HG02571 (cell line): ENCODE results near the gene WFDC1.

ENCODE experiments used
- ATAC-seq: cut with Tn5 transposase; IDR thresholded peaks from one replicate; pipeline ENCODE4 v1.9.1; 2021; ENCODE audit warnings: mild to moderate bottlenecking, moderate library complexity; ENCODE audit not compliant: unreplicated experiment

WFDC1 gene

DNA sequence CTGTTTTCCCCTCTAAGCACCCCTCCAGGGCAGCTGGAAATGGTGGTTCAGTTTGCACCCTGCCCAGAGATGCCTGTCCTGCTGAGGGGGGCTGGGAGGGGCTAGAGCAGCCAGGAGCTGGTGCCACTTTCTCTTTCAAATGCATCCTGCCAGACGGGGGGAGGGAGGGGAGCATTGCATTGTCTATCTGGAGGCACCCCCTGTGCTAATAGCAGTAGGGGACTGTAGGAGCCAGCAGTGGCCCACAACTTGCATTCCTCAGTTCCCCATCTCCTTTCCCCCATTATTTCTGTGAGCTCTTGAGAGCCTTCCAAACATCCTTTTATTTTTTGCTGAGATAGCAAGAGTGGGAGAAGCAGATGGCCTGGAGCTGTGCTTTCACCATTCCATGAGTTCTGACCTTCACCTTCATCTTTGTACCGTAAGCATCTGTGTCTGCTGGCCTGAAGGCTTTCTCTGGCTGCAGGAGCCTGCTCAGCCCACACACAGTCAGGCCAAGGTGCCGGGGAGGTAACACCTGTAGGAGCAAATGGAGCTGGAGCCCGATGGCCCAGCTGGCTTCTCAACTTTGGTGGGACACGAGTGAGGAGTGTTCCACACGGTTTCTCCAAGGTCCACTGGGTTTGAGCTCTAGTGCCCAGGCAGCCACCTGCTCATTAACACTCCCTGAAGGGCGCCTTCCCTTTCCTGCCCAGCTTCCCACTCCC, 5.2 kb downstream of the WFDC1 start:
- no peak for ATAC-seq

DNA sequence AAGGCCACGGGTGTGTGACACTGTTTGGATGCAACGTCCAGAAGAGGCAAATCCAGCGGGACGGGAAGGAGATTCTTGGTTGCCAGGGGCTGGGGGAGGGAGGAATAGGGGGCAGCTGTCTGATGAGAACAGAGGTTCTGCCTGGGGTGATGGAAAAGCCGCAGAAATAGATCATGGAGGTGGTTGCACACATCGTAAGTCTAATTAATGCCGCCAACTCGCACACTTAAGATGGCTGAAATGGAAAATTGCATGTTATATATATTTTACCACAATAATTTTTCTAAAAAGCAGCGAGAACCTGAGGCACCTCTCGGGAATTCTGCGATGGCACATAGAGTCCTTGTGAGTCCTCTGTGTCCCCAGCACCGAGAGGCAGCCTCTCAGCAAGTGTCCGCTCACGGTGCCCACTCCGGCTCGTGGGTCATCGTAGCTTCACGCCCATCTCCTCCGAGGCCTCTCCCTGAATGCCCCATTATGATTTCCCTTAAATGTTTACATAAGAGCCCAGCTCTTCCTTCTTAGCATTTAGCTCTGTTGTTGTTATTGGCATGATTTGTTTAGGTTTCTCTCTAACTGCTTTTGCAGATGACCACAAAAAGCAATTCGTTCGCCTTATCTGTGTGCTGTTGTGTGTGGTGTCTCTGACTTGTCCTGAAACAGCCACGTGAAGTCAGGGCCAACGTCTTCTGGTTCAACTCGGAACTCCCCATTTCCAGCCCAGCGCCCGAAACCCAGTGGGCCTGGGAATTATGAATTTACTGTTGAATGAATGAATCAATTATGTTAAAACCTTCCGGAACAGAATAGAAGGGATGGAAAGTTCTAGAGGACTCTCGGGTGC, 7.7 kb downstream of the WFDC1 start:
- ATAC-seq = no peak

GRCh38 chr16:84303023-84303422, 8.3 kb downstream of the WFDC1 start:
- ATAC-seq = no peak

GRCh38 chr16:84303516-84303915, 8.8 kb downstream of the WFDC1 start:
- ATAC-seq = no peak

DNA sequence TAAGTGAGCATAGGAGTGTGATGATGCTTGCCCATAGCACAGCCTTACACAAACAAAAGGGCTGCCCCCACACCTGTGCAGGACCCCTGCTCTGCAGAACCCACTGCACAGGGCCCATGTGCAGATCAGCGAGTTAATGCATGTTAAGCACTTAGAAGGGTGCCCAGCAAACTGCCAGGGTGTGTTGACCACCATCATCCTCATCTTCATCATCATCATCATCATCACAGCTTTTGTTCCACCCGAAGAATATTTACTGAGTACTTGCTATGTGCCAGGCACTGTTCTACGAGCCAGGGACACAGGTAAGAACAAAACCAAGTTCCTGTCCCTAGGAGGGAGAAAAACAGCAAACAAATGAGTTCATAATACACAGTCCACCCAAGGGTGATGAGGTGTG, 11.9 kb downstream of the WFDC1 start:
- ATAC-seq = no peak

DNA sequence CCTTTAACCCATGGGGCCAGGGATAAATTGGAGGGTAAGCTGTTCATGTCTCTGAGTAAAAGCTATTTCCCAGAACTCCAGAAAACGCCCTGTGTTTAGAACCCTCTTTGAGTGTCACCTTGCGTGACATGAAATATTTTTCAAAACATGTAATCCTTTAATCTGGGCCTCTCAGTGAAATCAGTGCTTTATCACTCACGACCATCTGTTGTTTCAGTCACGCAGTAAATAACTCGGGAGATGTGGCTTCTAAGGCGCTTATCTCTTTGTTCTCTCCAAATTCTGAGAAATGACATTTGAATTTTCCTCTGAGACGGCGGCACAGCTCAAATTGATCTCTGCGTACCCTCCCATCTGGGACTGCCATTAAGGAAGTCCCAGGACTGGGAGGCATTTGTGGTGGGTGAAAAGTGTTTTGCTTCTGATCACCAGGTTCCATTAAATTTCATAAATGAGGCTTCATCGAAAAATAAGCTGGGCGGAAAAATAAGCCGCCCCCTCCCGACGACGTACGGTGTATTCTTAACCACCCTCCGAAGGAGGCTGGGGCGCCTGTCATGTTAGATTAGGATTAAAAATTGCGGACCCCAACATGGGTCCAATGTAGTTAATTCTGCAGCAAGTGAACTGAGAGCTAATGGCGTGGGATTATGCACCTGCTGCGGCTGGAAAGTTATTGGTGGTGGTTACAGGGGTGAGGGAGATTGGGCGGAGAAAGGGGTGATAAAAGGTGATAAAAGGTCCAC, 12.7 kb downstream of the WFDC1 start:
- no peak for ATAC-seq

DNA sequence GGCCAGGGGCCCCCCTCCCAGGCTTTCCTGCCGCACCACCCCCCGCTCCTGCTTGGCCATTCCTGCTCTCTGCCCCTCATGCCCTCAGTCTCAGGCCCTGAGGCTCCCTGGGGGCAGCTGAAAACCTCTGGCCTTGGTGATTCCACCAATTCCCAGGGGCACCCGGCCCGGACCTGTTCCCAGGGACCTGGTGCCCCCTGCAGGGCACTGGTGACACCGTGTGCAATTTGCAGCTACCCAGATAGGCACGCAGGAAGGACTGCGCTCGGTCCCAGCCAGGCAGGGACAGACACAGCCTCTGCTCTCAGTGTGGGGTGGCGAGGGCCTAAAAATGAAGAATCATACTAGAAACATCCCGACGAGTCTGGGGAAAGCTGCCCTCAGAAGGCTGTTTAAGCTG, 13.4 kb downstream of the WFDC1 start:
- ATAC-seq = no peak

DNA sequence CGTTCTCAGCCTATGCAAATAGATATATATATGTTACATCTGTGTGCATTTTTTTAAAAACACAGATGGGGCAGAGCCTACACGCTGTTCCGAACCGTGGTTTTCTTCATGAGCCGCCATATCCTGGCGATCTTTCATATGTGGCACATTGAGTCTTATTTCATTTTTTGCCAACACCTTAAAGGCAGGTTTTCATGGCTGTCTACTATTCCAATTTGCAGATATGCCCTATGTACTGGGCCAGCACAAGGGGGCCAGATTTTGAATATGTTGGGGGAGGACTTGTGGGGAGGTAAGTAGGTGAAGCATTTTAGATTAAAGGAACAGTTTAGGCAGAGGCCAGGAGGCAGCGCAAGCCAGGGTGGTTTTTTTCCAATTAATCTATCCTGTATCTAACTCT, 16.0 kb downstream of the WFDC1 start:
- ATAC-seq = no peak

DNA sequence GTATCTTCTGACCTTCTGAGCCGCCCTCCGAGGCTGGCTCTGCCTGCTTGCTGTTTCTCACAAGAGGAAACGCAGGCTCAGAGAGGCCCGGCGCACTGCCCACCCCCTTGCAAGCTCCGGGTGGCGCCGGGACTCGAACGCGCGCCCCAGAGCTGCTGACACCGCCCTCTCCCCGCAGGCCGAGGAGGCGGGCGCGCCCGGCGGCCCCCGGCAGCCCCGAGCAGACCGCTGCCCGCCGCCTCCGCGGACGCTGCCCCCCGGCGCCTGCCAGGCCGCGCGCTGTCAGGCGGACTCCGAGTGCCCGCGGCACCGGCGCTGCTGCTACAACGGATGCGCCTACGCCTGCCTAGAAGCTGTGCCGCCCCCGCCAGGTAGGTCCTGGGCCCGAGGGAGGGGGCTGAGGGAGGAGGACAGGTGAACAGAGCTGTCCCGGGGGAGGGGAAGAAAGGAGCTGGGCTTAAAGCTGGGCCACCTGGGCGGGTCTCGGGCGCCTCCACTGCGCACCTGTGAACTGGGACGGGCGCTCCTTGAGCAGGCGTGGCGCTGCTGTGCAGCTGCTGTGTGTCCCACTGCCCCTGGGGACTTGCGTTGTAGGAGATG, 18.2 kb downstream of the WFDC1 start:
- no peak for ATAC-seq

GRCh38 chr16:84313921-84314320, 19.2 kb downstream of the WFDC1 start:
- ATAC-seq = no peak

- ATAC-seq = no peak
These were observed 19.7 kb downstream of the WFDC1 start for GRCh38 chr16:84314373-84314772.

- no peak for ATAC-seq
These were observed 20.1 kb downstream of the WFDC1 start for GRCh38 chr16:84314814-84315213.

- no peak for ATAC-seq
These were observed 20.7 kb downstream of the WFDC1 start for GRCh38 chr16:84315422-84315821.

DNA sequence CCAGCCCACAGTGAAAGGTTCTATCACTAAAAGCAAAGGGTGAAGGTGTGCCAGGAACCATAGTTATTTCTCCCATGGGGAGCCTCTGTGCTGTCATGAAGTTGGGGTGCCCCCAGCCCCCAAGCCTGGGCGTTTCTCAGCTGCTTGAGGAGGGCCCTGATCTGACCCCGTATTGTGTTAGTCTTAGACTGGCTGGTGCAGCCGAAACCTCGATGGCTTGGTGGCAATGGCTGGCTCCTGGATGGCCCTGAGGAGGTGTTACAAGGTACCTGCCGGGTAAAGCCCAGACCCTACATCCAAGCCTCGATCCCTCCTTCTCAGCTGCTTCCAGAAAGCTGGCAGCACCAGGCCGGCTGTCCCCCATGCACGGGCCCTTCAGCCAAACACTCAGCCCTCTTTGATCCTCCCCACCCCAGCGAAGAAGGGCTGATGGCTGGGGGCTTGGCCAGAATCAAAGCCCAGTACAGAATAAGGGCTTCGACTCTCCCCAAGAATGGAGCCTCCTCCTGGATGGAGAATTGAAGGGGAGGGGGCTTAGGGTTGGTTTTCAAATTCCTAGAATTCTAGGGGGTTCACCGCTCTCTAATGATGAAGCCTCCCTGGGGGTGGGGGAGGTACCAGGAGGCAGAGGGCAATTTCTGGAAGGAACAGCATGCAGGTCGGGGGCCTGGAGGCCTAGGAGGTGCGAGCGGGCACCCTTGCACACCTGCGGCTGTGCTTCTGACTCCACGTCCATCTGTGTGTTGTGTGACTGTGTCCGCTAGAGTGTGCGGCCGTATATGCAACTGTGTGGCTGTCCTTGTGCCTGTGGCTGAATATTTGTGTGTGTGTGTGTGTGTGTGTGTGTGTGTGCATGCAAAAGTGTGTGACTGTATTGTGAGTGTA, 23.7 kb downstream of the WFDC1 start:
- no peak for ATAC-seq

- ATAC-seq = no peak
These were observed 24.6 kb downstream of the WFDC1 start for GRCh38 chr16:84319146-84319760.

GRCh38 chr16:84320511-84320910, 25.8 kb downstream of the WFDC1 start:
- ATAC-seq = no peak

GRCh38 chr16:84321932-84322331, 27.3 kb downstream of the WFDC1 start:
- no peak for ATAC-seq

DNA sequence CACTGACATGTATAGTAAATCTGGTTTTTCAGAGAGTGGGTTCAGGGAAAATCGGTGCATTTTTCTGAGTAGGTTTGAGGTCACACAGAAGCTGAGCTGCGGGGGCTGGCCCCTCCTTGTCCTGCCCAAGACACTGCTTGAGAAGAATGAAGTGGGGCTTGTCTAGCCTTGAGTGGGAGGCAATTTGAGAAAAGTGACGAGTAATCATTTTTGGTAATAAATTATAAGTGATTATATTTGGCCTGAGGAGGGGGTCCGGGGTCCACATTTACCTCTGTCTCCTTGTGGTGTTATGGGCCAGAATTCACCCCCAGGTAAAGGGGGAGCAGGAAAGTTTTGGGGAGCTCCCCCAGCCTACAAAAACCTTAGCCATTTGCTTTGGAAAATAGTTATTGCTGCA, 28.1 kb downstream of the WFDC1 start:
- ATAC-seq = no peak

DNA sequence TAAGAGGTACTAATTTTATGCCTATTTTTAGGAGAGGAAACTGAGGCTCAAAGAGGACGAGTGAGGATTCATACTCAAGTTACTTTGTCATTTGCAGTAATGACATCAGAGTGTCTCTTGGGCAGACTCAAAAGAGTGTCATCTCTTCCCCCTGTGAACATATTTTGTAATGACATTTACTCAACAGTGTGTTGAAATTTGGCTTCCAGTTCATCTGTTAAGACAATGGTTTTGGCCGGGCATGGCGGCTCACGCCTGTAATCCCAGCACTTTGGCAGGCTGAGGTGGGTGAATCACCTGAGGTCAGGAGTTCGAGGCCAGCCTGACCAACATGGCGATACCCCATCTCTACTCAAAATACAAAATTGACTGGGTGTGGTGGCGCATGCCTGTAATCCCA, 28.9 kb downstream of the WFDC1 start:
- no peak for ATAC-seq
